ENCODE data around the gene EIF1. TPM values are rescaled to one million over a fixed set of nuclear protein-coding genes. Genes with fewer than 3 reads are reported as not detected.

EIF1 gene
- total RNA-seq, 1 donor = 85.5 TPM

- DNase-seq (ENCODE audit: low read depth) = peak; percentile 27
- peak overlapping the region; percentile 61 for H3K4me3 ChIP-seq (ENCODE audit: low read depth, low read length)
- TF ChIP-seq CTCF (IDR thresholded peaks at IDR 0.05; ENCODE audit: insufficient read depth, low read depth, low read length) = no peak
These were observed 46.2 kb downstream of the EIF1 start for GRCh38 chr17:41734949-41735313.

GRCh38 chr17:41735744-41736143 lies 47.1 kb downstream of the EIF1 start:
- TF ChIP-seq CTCF (IDR thresholded peaks at IDR 0.05; ENCODE audit: insufficient read depth, low read depth, low read length) = no peak
- H3K4me3 ChIP-seq (ENCODE audit: low read depth, low read length) = no peak overlapping the region
- DNase-seq (ENCODE audit: low read depth) = no peak

- TF ChIP-seq CTCF (IDR thresholded peaks at IDR 0.05; ENCODE audit: insufficient read depth, low read depth, low read length) = no peak
- no peak overlapping the region for H3K4me3 ChIP-seq (ENCODE audit: low read depth, low read length)
- DNase-seq (ENCODE audit: low read depth) = no peak
These were observed 48.4 kb downstream of the EIF1 start for GRCh38 chr17:41736983-41737679.

- no peak for TF ChIP-seq CTCF (IDR thresholded peaks at IDR 0.05; ENCODE audit: insufficient read depth, low read depth, low read length)
- H3K4me3 ChIP-seq (ENCODE audit: low read depth, low read length) = no peak overlapping the region
These were observed 49.0 kb downstream of the EIF1 start for GRCh38 chr17:41737680-41738023.

GRCh38 chr17:41738077-41738800 lies 49.6 kb downstream of the EIF1 start:
- peak; percentile 74 for DNase-seq (ENCODE audit: low read depth)
- H3K4me3 ChIP-seq (ENCODE audit: low read depth, low read length) = no peak overlapping the region
- peak; percentile 96 for TF ChIP-seq CTCF (IDR thresholded peaks at IDR 0.05; ENCODE audit: insufficient read depth, low read depth, low read length)

More at GRCh38 chr17:41737680-41738023, 49.0 kb downstream of the EIF1 start:
- DNase-seq (ENCODE audit: low read depth) = no peak

- no peak overlapping the region for H3K4me3 ChIP-seq (ENCODE audit: low read depth, low read length)
- DNase-seq (ENCODE audit: low read depth) = no peak
- no peak for TF ChIP-seq CTCF (IDR thresholded peaks at IDR 0.05; ENCODE audit: insufficient read depth, low read depth, low read length)
These were observed 50.1 kb downstream of the EIF1 start for GRCh38 chr17:41738801-41739112.
